Brain microvascular endothelial cell (primary cell): ENCODE results near the gene CNOT8.

Experiments used
- DNase-seq: peaks from one replicate; pipeline ENCODE4 v3.0.0-alpha.2; 2020
- H3K27ac ChIP-seq: fragments of 250-450 bp; sonication (Bioruptor Pico); 2 replicates; pipeline ENCODE4 v1.5.1; 2020; ENCODE audit warnings: mild to moderate bottlenecking, moderate library complexity
- H3K27me3 ChIP-seq: fragments of 250-450 bp; sonication (Bioruptor Pico); replicated peaks from 2 replicates; pipeline ENCODE4 v1.5.1; 2020; ENCODE audit warnings: mild to moderate bottlenecking
- H3K36me3 ChIP-seq: fragments of 250-450 bp; sonication (Bioruptor Pico); replicated peaks from 2 replicates; pipeline ENCODE4 v1.5.1; 2020; ENCODE audit warnings: mild to moderate bottlenecking
- H3K4me3 ChIP-seq: 2 replicates; pipeline ENCODE4 v1.5.1; 2011; ENCODE audit warnings: low read depth, mild to moderate bottlenecking, control low read depth, low read length, moderate library complexity
- in situ Hi-C: cut with HindIII; loops from 2 replicates; pipeline ENCODE4 v1.10.0; 2017; ENCODE audit warnings: low sequenced_read_pairs, low pct_ligation_motif_present
- TF ChIP-seq, protein P1 (sequence below): IDR thresholded peaks from 2 replicates; pipeline ENCODE4 v1.5.1; 2011; ENCODE audit warnings: low read depth, mild to moderate bottlenecking, moderate library complexity, low read length, control low read depth, inconsistent platforms; ENCODE audit errors: missing control alignments

CNOT8 gene

DNA sequence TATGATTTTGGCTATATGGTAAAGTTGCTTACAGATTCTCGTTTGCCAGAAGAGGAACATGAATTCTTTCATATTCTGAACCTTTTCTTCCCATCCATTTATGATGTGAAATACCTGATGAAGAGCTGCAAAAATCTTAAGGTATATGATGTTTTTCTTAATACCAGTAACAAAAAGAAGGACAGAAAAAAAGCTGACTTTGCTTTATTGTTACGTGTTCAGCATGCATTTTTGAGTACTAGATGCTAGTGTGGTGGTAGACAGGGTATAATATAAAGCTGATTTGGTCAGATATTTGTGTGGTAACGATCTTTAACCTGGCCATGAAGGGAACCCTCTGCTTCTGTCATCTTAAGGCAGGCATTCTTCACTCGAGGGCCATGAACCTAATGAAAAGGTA lies 13.3 kb downstream of the CNOT8 start:
- no peak for DNase-seq
- no peaks in the 10 kb centered on the region for H3K27me3 ChIP-seq
- H3K27ac ChIP-seq: no peak overlapping the region
- peaks cover 39% of the 10 kb centered on the region for H3K36me3 ChIP-seq
- TF ChIP-seq, protein P1, sequence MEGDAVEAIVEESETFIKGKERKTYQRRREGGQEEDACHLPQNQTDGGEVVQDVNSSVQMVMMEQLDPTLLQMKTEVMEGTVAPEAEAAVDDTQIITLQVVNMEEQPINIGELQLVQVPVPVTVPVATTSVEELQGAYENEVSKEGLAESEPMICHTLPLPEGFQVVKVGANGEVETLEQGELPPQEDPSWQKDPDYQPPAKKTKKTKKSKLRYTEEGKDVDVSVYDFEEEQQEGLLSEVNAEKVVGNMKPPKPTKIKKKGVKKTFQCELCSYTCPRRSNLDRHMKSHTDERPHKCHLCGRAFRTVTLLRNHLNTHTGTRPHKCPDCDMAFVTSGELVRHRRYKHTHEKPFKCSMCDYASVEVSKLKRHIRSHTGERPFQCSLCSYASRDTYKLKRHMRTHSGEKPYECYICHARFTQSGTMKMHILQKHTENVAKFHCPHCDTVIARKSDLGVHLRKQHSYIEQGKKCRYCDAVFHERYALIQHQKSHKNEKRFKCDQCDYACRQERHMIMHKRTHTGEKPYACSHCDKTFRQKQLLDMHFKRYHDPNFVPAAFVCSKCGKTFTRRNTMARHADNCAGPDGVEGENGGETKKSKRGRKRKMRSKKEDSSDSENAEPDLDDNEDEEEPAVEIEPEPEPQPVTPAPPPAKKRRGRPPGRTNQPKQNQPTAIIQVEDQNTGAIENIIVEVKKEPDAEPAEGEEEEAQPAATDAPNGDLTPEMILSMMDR: no peak
- in situ Hi-C loops: no loop called here
- no peak overlapping the region for H3K4me3 ChIP-seq

DNA sequence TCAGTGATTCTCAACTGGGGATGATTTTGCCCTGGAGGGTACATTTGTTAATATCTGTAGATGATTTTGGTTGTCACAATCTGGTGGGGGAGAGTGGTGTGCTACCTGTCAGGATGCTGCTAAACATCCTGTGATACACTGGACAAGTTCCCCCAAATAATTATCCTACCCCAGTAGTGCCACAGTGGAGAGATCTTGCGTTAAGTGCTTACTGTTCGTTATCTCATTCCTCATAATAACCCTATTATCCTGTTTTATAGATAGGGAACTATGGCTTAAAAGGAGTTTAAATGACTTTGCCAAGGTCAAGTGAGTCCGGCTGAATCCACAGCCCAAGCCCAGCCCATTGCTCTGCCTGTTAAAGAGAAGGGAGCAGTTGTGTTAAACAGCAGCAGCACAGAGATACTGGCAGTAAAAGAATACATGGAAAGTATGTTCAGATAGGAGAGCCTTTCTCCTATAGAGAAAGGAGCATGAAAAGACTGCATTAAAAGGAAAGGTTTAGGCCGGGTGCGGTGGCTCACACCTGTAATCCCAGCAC lies 15.4 kb downstream of the CNOT8 start:
- no peak overlapping the region for H3K27ac ChIP-seq
- in situ Hi-C loops: no loop called here
- no peaks in the 10 kb centered on the region for H3K27me3 ChIP-seq
- TF ChIP-seq, protein P1: no peak
- no peak for DNase-seq
- H3K36me3 ChIP-seq: peaks cover 39% of the 10 kb centered on the region
- no peak overlapping the region for H3K4me3 ChIP-seq

DNA sequence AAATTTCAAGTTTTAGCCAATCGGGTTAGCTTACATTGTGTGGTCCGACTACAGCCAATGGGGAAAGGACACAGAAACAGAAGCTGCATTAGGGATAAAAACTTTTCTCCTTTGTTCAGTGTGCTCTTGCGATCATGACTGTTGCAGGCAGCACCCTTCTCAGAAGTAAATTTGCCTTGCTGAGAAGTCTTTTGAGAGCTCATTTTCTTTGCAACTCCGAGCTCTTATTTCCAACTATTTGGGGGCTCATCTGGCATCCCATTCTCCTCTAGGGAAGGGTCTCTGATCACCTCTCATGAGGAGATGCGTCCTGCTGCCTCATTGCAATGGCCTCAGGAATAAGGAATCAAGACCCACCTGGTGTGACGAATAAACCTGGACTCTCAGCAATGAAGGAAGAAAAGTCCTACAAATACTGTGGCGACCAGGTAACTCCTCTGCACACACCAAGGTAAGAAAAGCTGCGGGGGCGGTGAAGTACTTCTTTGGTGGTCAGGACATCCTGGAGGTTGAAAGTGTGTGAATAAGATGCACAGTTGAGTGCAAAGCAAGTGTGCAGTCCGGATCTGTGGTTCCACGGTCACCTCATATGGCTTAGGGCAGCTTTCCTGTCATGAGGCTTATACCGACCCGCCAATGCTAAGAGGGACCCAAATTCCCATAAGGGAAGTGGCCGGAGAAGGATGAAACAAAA lies 20.4 kb downstream of the CNOT8 start:
- Histone ChIP-seq H3K27ac (no peak overlapping the region), H3K36me3 (peaks cover 12% of the 10 kb centered on the region), H3K4me3 (no peak overlapping the region), H3K27me3 (no peaks in the 10 kb centered on the region)
- no peak for DNase-seq
- in situ Hi-C loops: no loop called here
- TF ChIP-seq, protein P1: no peak

DNA sequence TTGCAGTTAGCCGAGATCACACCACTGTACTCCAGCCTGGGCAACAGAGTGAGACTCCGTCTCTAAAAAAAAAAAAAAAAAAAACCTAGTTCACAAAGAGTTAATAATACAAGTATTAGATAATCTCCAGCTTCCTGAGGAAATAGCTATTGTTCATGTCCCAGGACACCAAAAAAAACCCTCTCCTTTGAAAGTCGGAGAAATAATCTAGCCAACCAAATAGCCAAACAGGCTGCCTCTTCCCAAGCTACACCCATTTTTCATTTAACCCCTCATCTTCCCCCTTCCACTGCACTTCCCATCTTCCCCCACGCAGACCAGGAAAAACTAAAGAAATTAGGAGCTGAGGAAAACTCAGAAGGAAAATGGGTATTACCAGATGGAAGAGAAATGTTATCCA lies 23.6 kb downstream of the CNOT8 start:
- in situ Hi-C loops: no loop called here
- H3K36me3 ChIP-seq: peaks cover 18% of the 10 kb centered on the region
- no peak overlapping the region for H3K27ac ChIP-seq
- TF ChIP-seq, protein P1: no peak
- no peak for DNase-seq
- no peaks in the 10 kb centered on the region for H3K27me3 ChIP-seq
- no peak overlapping the region for H3K4me3 ChIP-seq

DNA sequence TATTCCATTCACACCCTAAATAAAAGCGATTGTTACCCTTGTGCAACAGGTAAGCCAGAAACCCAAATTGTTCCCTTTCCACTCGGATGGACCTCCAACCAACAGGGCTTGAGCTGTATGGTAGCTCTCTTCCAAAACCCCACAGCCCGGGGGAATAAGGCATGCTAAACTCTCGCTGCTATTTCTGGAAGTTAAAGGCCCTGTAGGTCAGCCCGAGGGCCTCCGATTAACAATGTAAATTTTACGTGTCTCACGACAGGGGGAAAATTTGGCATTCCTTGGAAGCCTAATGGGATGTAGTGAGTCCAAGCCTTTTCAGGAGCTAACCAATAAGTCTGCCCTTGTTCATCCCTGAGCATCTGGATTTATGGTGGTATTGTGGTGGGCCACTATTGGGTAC lies 26.0 kb downstream of the CNOT8 start:
- DNase-seq: no peak
- in situ Hi-C loops: no loop called here
- H3K27ac ChIP-seq: no peak overlapping the region
- peaks cover 36% of the 10 kb centered on the region for H3K36me3 ChIP-seq
- no peaks in the 10 kb centered on the region for H3K27me3 ChIP-seq
- TF ChIP-seq, protein P1: no peak
- no peak overlapping the region for H3K4me3 ChIP-seq

DNA sequence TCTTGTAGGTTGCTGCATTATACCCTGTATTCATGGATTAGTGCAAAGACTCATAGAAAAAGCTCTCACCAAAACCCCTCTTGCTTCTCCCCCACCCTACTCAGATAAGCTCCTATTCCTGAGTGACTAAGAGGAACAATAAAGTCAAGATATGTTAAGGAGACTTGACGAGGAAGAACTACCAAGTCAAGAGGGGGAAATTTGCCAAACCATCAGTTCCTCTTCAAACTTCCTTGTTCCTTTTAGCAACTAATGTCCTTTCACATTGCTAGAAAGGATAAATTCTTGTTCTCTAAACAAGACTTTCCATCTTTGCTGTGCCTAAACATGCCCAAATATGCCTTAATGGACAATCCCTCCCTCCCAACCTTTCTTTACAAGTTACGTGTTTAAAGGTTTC lies 27.0 kb downstream of the CNOT8 start:
- TF ChIP-seq, protein P1: no peak
- in situ Hi-C loops: no loop called here

More for the DNA sequence above, 27.0 kb downstream of the CNOT8 start:
- no peak overlapping the region for H3K4me3 ChIP-seq
- DNase-seq: no peak
- no peaks in the 10 kb centered on the region for H3K27me3 ChIP-seq
- H3K27ac ChIP-seq: no peak overlapping the region
- peaks cover 42% of the 10 kb centered on the region for H3K36me3 ChIP-seq
